H1 (cell line): ENCODE data around the gene KCNA10. TPM values are rescaled to one million over a fixed set of nuclear protein-coding genes. Genes with fewer than 3 reads are reported as not detected.

ENCODE experiments used
- CTCF ChIA-PET: fragments of 300-600 bp; sonication (Branson Sonifier 250); formaldehyde crosslinking; loops from one replicate; lab custom pipeline; 2021; ENCODE audit not compliant: partially characterized antibody; lab: Charles Lee
- POLR2A ChIA-PET: fragments of 300-600 bp; sonication (Branson Sonifier 250); formaldehyde crosslinking; loops from one replicate; lab custom pipeline; 2021; ENCODE audit warnings: inconsistent platforms; ENCODE audit not compliant: partially characterized antibody; lab: Charles Lee
- DNase-seq, 2 experiments: peaks; one replicate each; pipeline versions ENCODE4 v3.0.0 to v3.0.0-alpha.2; 2010 to 2022; ENCODE audit warnings: low spot score in 2 of 2, low read depth in 1 of 2, mixed read lengths in 1 of 2
- FAIRE-seq: peaks from 2 replicates; lab custom pipeline; 2011; peaks lifted over from hg19 to GRCh38; lab: Jason Lieb, UNC
- H2AFZ ChIP-seq: 2 replicates; pipeline ENCODE4 v1.8.1; 2012; ENCODE audit warnings: low read length, inconsistent platforms
- H2AK5ac ChIP-seq: 2 replicates; pipeline ENCODE4 v1.6.1; 2013; ENCODE audit warnings: low read depth, low read length
- H2BK120ac ChIP-seq: replicated peaks from 2 replicates; pipeline ENCODE3; 2013; ENCODE audit warnings: low read depth, low read length, inconsistent platforms
- H2BK12ac ChIP-seq: 2 replicates; pipeline ENCODE4 v1.6.1; 2013; ENCODE audit warnings: low read depth, low read length
- H2BK15ac ChIP-seq: 2 replicates; pipeline ENCODE4 v1.6.1; 2013; ENCODE audit warnings: low read length
- H2BK20ac ChIP-seq: 2 replicates; pipeline ENCODE4 v1.6.1; 2013; ENCODE audit warnings: low read length
- H2BK5ac ChIP-seq: 2 replicates; pipeline ENCODE4 v1.6.1; 2013; ENCODE audit warnings: low read depth, low read length
- H3K14ac ChIP-seq: 2 replicates; pipeline ENCODE4 v1.6.1; 2013; ENCODE audit warnings: inconsistent platforms; ENCODE audit not compliant: insufficient read length
- H3K18ac ChIP-seq: 2 replicates; pipeline ENCODE4 v1.6.1; 2013; ENCODE audit warnings: low read length; ENCODE audit errors: extremely low read depth
- H3K23ac ChIP-seq: 2 replicates; pipeline ENCODE4 v1.6.1; 2013; ENCODE audit warnings: inconsistent platforms; ENCODE audit not compliant: insufficient read length
- H3K23me2 ChIP-seq: 2 replicates; pipeline ENCODE4 v1.6.1; 2013; ENCODE audit warnings: low read depth, low read length
- H3K27ac ChIP-seq: 2 replicates; pipeline ENCODE4 v1.6.1; 2011; ENCODE audit warnings: low read depth, low read length, inconsistent platforms
- H3K27me3 ChIP-seq, 4 experiments: replicated peaks in 1 of 4; 1 replicate in 1 of 4; 2 replicates in 3 of 4; pipeline versions ENCODE4 v1.6.1 to v1.8.1; 2011 to 2013; ENCODE audit warnings: low read length in 3 of 4, mild to moderate bottlenecking in 3 of 4, inconsistent platforms in 2 of 4, mixed read lengths in 2 of 4, moderate library complexity in 1 of 4; ENCODE audit not compliant: control insufficient read depth in 3 of 4, insufficient read depth in 3 of 4; ENCODE audit errors: extremely low read depth in 1 of 4
- H3K36me3 ChIP-seq, 4 experiments: 2 replicates each; pipeline versions ENCODE4 v1.6.1 to v1.8.1; 2011 to 2013; ENCODE audit warnings: mild to moderate bottlenecking in 4 of 4, low read length in 3 of 4, moderate library complexity in 2 of 4, control low read depth in 1 of 4, inconsistent platforms in 1 of 4; ENCODE audit not compliant: insufficient read depth in 4 of 4, control insufficient read depth in 2 of 4
- H3K4ac ChIP-seq: replicated peaks from 2 replicates; pipeline ENCODE3; 2013; ENCODE audit warnings: low read length, low read depth, mixed read lengths, inconsistent platforms; ENCODE audit not compliant: insufficient read length
- H3K4me1 ChIP-seq, 4 experiments: replicated peaks in 1 of 4; 1 replicate in 1 of 4; 2 replicates in 3 of 4; pipeline versions ENCODE4 v1.6.1 to v1.8.1; 2011 to 2013; ENCODE audit warnings: low read length in 3 of 4, inconsistent platforms in 2 of 4, mixed read lengths in 1 of 4; ENCODE audit not compliant: insufficient read depth in 4 of 4, control insufficient read depth in 3 of 4
- H3K4me2 ChIP-seq, 2 experiments: 2 replicates each; pipeline versions ENCODE4 v1.6.1 to v1.8.1; 2011 to 2013; ENCODE audit warnings: low read depth in 2 of 2, low read length in 2 of 2, control low read depth in 1 of 2, inconsistent platforms in 1 of 2, mild to moderate bottlenecking in 1 of 2; ENCODE audit not compliant: insufficient read depth in 1 of 2
- H3K4me3 ChIP-seq, 4 experiments: fragments of 200-600, 300-600 bp in 1 of 4; sonication (generic), shearing (Covaris generic), sonication (Bioruptor Twin) in 1 of 4; 2 replicates each; pipeline versions ENCODE4 v1.5.1 to v1.8.1; 2011 to 2016; ENCODE audit warnings: low read length in 4 of 4, low read depth in 3 of 4, control low read depth in 2 of 4, inconsistent platforms in 2 of 4, mild to moderate bottlenecking in 2 of 4, mixed read lengths in 1 of 4, moderate library complexity in 1 of 4; ENCODE audit not compliant: insufficient read depth in 2 of 4; ENCODE audit errors: extremely low read depth in 1 of 4
- H3K56ac ChIP-seq: replicated peaks from 2 replicates; pipeline ENCODE3; 2013; ENCODE audit warnings: low read depth, mild to moderate bottlenecking, mixed read lengths, low read length, inconsistent platforms; ENCODE audit not compliant: insufficient read length
- H3K79me1 ChIP-seq: 2 replicates; pipeline ENCODE4 v1.6.1; 2013; ENCODE audit warnings: low read depth, low read length, control low read depth
- H3K79me2 ChIP-seq, 2 experiments: 2 replicates each; pipeline versions ENCODE4 v1.6.1 to v1.8.1; 2012 to 2013; ENCODE audit warnings: low read length in 2 of 2, mild to moderate bottlenecking in 2 of 2, inconsistent platforms in 1 of 2; ENCODE audit not compliant: insufficient read depth in 2 of 2, control insufficient read depth in 1 of 2
- H3K9ac ChIP-seq, 4 experiments: replicated peaks in 1 of 4; 1 replicate in 1 of 4; 2 replicates in 3 of 4; pipeline versions ENCODE4 v1.6.1 to v1.8.1; 2011 to 2013; ENCODE audit warnings: low read depth in 3 of 4, low read length in 3 of 4, control low read depth in 2 of 4, mild to moderate bottlenecking in 2 of 4, moderate library complexity in 2 of 4, inconsistent platforms in 1 of 4; ENCODE audit errors: extremely low read depth in 1 of 4
- H3K9me3 ChIP-seq, 2 experiments: 2 replicates each; pipeline versions ENCODE4 v1.6.1 to v1.8.1; 2012 to 2013; ENCODE audit warnings: mild to moderate bottlenecking in 2 of 2, moderate library complexity in 2 of 2, control low read depth in 1 of 2, inconsistent platforms in 1 of 2, low read depth in 1 of 2, low read length in 1 of 2, mixed read lengths in 1 of 2; ENCODE audit not compliant: insufficient read depth in 2 of 2
- H4K20me1 ChIP-seq, 2 experiments: replicated peaks in 1 of 2; 2 replicates each; pipeline versions ENCODE3 to v1.8.1; 2011 to 2013; ENCODE audit warnings: inconsistent platforms in 2 of 2, low read length in 2 of 2, mild to moderate bottlenecking in 1 of 2; ENCODE audit not compliant: insufficient read depth in 2 of 2, control insufficient read depth in 1 of 2
- H4K5ac ChIP-seq: 2 replicates; pipeline ENCODE4 v1.6.1; 2013; ENCODE audit warnings: low read length, low read depth, mixed read lengths, inconsistent platforms; ENCODE audit not compliant: insufficient read length
- H4K8ac ChIP-seq: 2 replicates; pipeline ENCODE4 v1.8.0; 2013; ENCODE audit warnings: mild to moderate bottlenecking, moderate library complexity, low read length, inconsistent platforms; ENCODE audit not compliant: insufficient read depth; ENCODE audit errors: extremely low read depth
- H4K91ac ChIP-seq: replicated peaks from 2 replicates; pipeline ENCODE3; 2013; ENCODE audit warnings: low read length, mixed read lengths, inconsistent platforms; ENCODE audit not compliant: insufficient read length
- ATF3 ChIP-seq: IDR thresholded peaks from 2 replicates; pipeline ENCODE4 v1.6.1; 2011; ENCODE audit warnings: low read depth, mild to moderate bottlenecking, low read length; ENCODE audit not compliant: insufficient read depth
- BCL11A ChIP-seq, 2 experiments: IDR thresholded peaks; one replicate each; pipeline ENCODE4 v1.6.1; 2011; ENCODE audit warnings: low read depth in 2 of 2, low read length in 2 of 2, mild to moderate bottlenecking in 2 of 2
- CHD1 ChIP-seq: IDR thresholded peaks from 2 replicates; pipeline ENCODE4 v1.6.1; 2012; ENCODE audit warnings: low read depth, low read length, improper control_type of control experiment
- CHD2 ChIP-seq: IDR thresholded peaks from 2 replicates; pipeline ENCODE4 v1.6.1; 2012; ENCODE audit warnings: low read length, improper control_type of control experiment
- NRF1 ChIP-seq: IDR thresholded peaks from 2 replicates; pipeline ENCODE4 v1.6.1; 2011; ENCODE audit warnings: mild to moderate bottlenecking, low read depth, low read length, improper control_type of control experiment
- SIRT6 ChIP-seq: IDR thresholded peaks from one replicate; pipeline ENCODE4 v1.7.1; 2012; ENCODE audit warnings: low read length, inconsistent platforms
- WGBS, 2 experiments: shearing (Covaris generic) in 1 of 2; methylation state at CpG; one replicate each; pipeline versions ENCODE4 v1.1.6 to v1.1.7; 2013 to 2015; ENCODE audit warnings: low lambda C conversion rate in 2 of 2, mixed read lengths in 2 of 2, inconsistent platforms in 1 of 2, low coverage in 1 of 2, missing lambda C conversion rate in 1 of 2; ENCODE audit not compliant: insufficient replicate concordance in 2 of 2, insufficient coverage in 1 of 2, insufficient read length in 1 of 2; ENCODE audit errors: extremely low coverage in 1 of 2, missing lambda C conversion rate in 1 of 2; 5-methylcytosine and 5-hydroxymethylcytosine counted together
- polyA plus RNA-seq, 7 experiments: library from polyadenylated mRNA; depleted of rRNA in 3 of 7; stranded (reverse) in 5 of 7; unstranded in 2 of 7; fragments of >200 nt in 5 of 7; fragments of 200-250 nt in 2 of 7; gene quantifications; 1 replicate in 5 of 7; 2 replicates in 1 of 7; 4 replicates in 1 of 7; pipeline versions ENCODE4 v1.2.1 to v1.2.3, GENCODE V29; 2011 to 2013; ENCODE audit warnings: missing spikeins in 2 of 7, mixed read lengths in 2 of 7
- total RNA-seq: library from RNA; stranded (reverse); fragmentation: NEBNext Ultra II Directional; extraction: Animal tissue kit (Norgen Biotek cat#: 25700); gene quantifications from 2 replicates; pipeline ENCODE4 v1.2.1, GENCODE V29; 2021

KCNA10 gene
- total and polyA plus RNA-seq, 2 of the 8 experiments (the other 6 are each of a cell fraction or from before 2014, with no cell fraction given): not detected

- POLR2A ChIA-PET: interaction anchor here (1.1 kb wide), 1 partner anchor 20 kb away, joined by 3 read pairs; no protein-coding TSS in a partner anchor
- Histone ChIP-seq H3K23me2 (no peaks in the 10 kb centered on the region), H3K9me3 (no peaks in the 10 kb centered on the region), H3K14ac (no peak overlapping the region), H3K56ac (no peak overlapping the region), H3K36me3 (no peaks in the 10 kb centered on the region), H4K5ac (no peak overlapping the region), H3K4me2 (no peak overlapping the region), H3K4me3 (no peak overlapping the region), H3K23ac (no peak overlapping the region), H3K27ac (no peak overlapping the region), H3K27me3 (no peaks in the 10 kb centered on the region; a peak in 2 of 7 replicates), H3K79me2 (no peaks in the 10 kb centered on the region), H4K20me1 (no peaks in the 10 kb centered on the region), H4K8ac (no peak overlapping the region), H2BK15ac (no peak overlapping the region), H3K9ac (no peak overlapping the region), H2AFZ (no peak overlapping the region), H4K91ac (no peak overlapping the region)
- FAIRE-seq: no peak
- CTCF ChIA-PET: interaction anchor here (0.7 to 8.5 kb wide), 11 partner anchors 9 to 278 kb away, joined by 3 to 126 read pairs (median 4); no protein-coding TSS in a partner anchor
- TF ChIP-seq NRF1 (no peak), ATF3 (no peak), CHD1 (no peak), BCL11A (IDR thresholded peaks at IDR 0.05; ENCODE audit: low read depth in 2 of 2, low read length in 2 of 2) (no peak), SIRT6 (no peak), CHD2 (no peak)
- TF ChIP-seq, all 59 proteins: peak for 0
- Histone ChIP-seq H3K79me1 (no peaks in the 10 kb centered on the region; the same call in 1 of the 2 replicates), H2BK12ac (no peak overlapping the region), H2BK120ac (no peak overlapping the region), H3K4ac (no peak overlapping the region), H2BK5ac (no peak overlapping the region), H2BK20ac (no peak overlapping the region), H3K4me1 (peaks cover 6 to 18% (median 10%) of the 10 kb centered on the region in 4 experiments), H2AK5ac (no peak overlapping the region), H3K18ac (no peak overlapping the region)
- WGBS, 2 experiments: 75% methylated on average over 4 of the region's 4 CpGs; no CpG with 5 or more reads in 1 of the 2 experiments
- no peak for DNase-seq
Observed at GRCh38 chr1:110480356-110481096, 38.4 kb downstream of the KCNA10 start.
